GM21390 (cell line): ENCODE measurements around the gene ZNF544.
"Not testable (repeated sequence)": the region's sequence is repeated elsewhere in the genome, so short reads cannot be mapped to it uniquely, and the experiment has no call there.

Experiments
- ATAC-seq: cut with Tn5 transposase; IDR thresholded peaks from one replicate; pipeline ENCODE4 v1.9.1; 2021; ENCODE audit not compliant: unreplicated experiment

Gene ZNF544

DNA sequence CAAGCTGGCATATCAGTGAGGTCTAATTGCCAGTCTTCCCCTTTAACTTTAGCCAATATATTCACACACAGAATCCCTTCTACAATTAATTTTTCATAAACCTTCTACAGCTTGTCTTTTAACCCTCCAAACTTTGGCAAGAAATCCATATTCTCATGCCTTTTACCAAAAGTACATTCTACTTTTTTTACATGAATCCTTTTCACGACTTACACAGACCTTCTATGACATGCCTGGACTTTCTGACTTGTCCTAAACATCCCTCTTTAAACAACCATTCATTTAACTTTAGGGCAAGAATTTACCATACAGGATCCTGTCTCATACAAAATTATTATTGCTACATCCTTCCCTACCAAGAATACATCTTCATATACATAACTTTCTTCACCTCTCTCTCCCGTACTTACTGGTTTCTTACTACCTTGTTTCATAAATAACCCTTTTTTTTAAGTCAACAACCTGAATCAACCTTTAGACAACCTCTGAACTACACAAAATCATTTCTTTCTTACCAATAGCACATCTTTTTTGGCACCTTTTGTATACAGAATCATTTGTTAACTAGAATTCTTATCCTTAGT lies 23.5 kb downstream of the ZNF544 start:
- ATAC-seq: no peak

DNA sequence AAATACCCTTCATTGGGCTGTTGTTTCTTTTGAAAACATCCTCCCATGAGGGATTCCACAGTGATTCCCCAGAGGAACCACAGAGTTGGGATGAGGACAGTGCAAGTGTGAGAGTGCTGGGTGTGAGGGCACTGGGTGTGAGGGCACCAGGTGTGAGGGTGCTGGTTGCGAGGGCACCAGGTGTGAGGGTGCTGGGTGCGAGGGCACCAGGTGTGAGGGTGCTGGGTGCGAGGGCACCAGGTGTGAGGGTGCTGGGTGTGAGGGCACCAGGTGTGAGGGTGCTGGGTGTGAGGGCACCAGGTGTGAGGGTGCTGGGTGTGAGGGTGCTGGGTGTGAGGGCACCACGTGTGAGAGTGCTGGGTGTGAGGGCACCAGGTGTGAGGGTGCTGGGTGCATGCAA lies 29.5 kb downstream of the ZNF544 start:
- not testable (repeated sequence) for ATAC-seq

DNA sequence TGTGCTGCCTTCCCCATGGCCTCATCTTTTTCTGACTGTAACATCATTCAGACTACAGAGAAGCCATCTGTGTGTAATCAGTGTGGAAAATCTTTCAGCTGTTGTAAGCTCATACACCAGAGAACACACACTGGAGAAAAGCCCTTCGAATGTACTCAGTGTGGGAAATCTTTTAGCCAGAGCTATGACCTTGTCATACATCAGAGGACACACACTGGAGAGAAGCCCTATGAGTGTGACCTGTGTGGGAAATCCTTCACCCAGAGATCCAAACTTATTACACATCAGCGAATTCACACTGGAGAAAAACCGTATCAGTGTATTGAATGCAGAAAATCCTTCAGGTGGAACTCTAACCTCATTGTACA lies 32.9 kb downstream of the ZNF544 start:
- no peak for ATAC-seq

DNA sequence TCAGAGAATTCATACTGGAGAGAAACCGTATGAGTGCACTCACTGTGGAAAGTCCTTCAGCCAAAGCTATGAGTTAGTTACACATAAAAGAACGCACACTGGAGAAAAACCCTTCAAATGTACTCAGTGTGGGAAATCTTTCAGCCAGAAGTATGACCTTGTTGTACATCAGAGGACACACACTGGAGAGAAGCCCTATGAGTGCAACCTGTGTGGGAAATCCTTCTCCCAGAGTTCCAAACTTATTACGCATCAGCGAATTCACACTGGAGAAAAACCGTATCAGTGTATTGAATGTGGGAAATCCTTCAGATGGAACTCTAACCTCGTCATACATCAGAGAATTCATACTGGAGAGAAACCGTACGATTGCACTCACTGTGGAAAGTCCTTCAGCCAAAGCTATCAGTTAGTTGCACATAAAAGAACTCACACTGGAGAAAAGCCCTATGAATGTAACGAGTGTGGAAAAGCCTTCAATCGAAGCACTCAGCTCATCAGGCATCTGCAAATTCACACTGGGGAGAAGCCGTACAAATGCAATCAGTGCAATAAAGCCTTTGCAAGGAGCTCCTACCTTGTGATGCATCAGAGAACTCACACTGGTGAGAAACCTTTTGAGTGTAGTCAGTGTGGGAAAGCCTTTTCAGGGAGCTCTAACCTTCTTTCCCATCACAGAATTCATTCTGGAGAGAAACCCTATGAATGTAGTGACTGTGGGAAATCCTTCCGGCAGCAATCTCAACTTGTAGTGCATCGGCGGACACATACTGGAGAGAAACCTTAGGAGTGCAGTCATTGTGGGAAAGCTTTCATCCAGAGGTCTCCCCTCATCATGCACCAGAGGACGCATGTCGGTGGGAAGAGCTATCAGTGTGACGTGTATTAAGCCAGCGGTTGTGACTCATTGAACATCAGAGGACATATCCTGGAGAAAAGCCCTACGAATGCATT lies 33.5 kb downstream of the ZNF544 start:
- no peak for ATAC-seq

GRCh38 chr19:58262922-58263296 lies 34.2 kb downstream of the ZNF544 start:
- ATAC-seq: no peak

GRCh38 chr19:58265100-58265499 lies 36.4 kb downstream of the ZNF544 start:
- ATAC-seq: no peak

GRCh38 chr19:58268344-58268743 lies 39.6 kb downstream of the ZNF544 start:
- ATAC-seq: no peak

- ATAC-seq: no peak
Measured at GRCh38 chr19:58274771-58275201, 46.1 kb downstream of the ZNF544 start.

DNA sequence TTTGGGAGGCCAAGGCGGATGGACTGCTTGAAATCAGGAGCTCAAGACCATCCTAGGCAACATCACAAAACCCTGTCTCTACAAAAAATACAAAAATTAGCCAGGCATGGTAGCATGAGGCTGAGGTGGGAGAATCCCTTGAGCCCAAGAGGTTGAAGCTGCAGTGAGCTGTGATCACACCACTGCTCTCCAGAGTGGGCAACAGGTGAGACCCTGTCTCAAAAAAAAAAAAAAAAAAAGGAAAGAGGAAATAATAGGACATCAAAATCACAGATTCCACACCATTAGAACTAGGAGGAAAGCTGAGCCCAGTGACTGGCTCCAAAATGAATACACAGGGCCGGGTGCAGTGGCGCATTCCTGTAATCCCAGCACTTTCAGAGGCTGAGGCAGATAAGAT lies 46.9 kb downstream of the ZNF544 start:
- no peak for ATAC-seq

DNA sequence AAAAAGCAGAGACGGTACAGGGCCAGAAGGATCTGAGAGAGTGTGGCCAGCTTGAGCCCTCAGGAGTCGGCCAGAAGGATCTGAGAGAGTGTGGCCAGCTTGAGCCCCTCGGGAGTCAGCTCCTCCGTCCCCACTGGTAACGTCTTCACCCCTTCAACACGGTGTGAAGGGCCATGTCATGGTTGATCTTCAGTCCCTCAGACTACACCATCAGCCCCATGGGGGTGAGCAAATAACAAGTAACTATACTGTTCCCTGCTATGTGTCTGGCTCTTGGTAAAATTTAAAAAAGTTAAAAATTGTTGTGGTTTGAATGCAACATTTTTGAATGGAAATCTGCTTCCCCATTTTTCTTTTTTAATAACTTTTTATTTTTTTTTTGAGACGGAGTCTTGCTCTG lies 48.5 kb downstream of the ZNF544 start:
- no peak for ATAC-seq

DNA sequence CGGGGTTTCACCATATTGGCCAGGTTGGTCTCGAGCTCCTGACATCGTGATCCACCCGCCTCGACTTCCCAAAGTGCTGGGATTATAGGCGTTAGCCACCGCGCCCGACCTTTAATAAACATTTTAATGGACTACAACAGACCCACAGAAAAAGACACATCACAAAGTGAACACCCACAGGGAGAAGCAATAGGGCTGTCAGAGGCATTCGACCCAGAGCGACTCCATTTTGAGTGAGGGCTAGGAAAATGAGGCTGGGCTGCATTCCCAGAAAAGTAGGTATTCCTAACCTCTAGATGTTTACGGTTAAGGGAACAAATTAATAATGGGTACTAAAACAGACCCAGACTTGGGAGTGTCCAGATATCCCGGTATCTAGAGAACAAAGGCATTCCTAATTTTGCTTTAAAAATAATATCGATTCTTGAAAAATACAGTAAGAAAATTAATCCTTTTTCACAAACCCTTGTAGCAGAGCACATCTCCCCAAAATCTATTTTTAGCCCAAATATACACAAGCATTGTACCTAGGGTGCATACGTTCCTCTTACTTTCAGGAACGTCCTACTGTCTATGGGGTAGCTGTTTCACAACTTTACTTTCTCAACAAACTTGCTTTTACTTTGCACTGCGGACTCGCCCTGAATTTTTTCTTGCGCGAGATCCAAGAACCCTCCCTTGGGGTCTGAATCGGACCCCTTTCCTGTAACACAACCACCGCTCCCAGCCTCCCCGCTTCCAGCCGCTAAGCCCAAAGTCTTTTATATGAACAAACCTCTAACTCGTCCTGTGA lies 49.2 kb downstream of the ZNF544 start:
- ATAC-seq: peak; percentile 3

GRCh38 chr19:58278541-58279041 lies 49.9 kb downstream of the ZNF544 start, which contains the start of gene ZNF8:
TSS of gene ZNF8 (plus strand) at chr19:58278955. CDS start at chr19:58279082, 127 bp downstream.
- peak; percentile 94 for ATAC-seq

- peak; percentile 21 for ATAC-seq
Measured at GRCh38 chr19:58279042-58279924, 50.6 kb downstream of the ZNF544 start.

- no peak for ATAC-seq
Measured at GRCh38 chr19:58279925-58280316, 51.2 kb downstream of the ZNF544 start.

DNA sequence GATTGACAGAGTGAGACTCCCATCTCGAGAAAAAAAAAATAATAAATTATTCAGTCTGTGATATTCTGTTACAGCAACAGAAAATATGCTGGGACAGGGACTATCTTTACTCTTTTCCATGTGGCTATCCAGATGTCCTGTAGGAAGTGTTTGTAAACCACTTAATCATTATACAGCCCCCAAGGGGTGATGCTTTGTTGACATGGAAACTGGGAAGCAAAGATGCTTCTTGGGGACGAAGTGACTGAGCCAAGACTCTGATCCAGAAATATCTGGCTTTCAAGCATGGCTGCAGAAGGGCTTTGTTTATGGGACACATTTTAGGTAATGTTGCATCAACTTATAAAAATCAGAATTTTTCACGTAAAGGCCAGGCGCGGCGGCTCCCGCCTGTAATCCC lies 55.5 kb downstream of the ZNF544 start:
- ATAC-seq: no peak

- no peak for ATAC-seq
Measured at GRCh38 chr19:58291943-58292342, 63.2 kb downstream of the ZNF544 start.

- no peak for ATAC-seq
Measured at GRCh38 chr19:58294743-58295374, 66.1 kb downstream of the ZNF544 start.

GRCh38 chr19:58296104-58296503 lies 67.4 kb downstream of the ZNF544 start:
- ATAC-seq: no peak

DNA sequence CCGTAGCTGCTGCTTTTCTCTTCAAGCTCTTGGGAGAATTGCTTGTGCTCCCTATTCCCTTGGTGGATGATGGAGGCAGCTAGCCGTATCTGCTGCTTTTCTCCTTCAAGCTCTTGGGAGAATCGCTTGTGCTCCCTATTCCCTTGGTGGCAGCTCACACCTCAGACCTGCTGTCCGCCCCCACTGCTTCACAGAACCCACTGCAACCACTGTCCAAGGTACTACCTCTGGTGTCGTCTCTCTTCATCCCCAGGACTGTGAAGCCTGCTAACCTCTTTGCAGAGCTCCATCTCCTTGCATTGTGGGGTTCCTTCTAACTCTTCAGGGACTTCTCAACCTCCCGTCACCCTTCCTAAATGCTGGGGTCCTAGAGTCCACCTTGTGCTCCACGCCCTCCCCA lies 71.9 kb downstream of the ZNF544 start:
- no peak for ATAC-seq

DNA sequence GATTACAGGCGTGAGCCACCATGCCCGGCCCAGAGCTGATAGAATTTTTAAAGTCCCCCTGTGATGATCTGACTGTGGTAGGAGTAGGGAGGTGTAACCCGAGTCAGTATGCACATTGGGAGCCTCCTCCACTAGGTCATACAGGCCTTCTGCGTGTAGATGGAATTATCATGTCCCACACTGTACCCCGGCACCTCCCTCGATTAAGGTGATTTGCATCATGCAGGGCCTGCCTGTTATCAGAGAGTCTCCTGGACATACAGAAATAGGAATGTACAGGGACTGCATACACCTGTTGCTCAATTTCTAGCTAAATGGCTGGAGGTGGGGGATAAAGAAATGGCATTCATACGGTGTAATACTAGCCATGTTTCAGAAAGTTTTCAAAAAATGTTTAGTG lies 75.5 kb downstream of the ZNF544 start:
- no peak for ATAC-seq
